GM21515 (cell line): Measurements from ENCODE around the gene FAM24A.
A peak's percentile ranks its signal among the peaks of the same experiment; 100 is the strongest.
"Not testable (repeated sequence)": the region's sequence is repeated elsewhere in the genome, so short reads cannot be mapped to it uniquely, and the experiment has no call there.

Experiments used
- ATAC-seq: cut with Tn5 transposase; IDR thresholded peaks from one replicate; pipeline ENCODE4 v1.9.1; 2021; ENCODE audit not compliant: unreplicated experiment

Gene FAM24A, protein sequence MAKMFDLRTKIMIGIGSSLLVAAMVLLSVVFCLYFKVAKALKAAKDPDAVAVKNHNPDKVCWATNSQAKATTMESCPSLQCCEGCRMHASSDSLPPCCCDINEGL

DNA sequence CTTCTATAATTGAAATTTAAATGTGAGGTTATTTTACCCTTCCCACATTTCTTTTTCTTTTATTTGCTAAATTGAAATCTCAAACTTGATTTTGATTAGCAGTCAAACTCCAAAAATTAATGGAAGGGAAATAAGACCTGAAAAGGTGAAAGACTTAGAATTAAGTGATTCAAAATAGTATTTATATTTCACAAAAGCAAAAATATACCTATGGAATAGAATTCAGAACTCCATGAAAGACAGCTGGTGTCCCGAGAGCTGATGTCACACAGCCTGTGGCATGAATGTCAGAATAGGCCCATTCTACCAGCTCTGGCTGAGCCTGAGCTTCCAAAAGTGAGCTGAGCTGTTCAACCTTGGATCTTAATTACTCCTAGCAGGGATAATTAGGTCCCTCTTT, at the start of gene FAM24A:
FAM24A (plus strand) TSS at position 301 of the 400 bp plus-strand sequence. CDS start 1,025 bp downstream, outside the sequence.
- ATAC-seq: no peak

DNA sequence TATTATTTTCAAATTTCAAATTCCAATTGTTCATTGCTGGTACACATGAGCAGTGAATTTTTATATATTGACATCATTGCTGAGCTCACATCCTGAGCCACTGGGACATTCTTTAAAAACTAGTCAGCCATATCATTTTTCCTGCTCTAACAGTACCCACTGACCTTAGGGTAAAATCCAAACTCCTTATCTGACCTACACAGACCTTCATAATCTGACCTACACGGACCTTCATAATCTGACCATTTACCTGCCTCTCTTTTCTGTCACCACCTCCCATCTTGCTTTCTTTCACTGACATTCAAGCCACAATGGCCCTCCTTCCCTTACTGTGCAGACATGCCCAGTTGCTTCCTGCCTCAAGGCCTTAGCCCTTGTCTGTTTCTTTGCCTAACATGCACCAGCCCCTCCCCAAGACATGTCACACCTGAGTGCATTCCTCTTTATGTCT, 48.7 kb upstream of the FAM24A start:
- ATAC-seq: no peak

DNA sequence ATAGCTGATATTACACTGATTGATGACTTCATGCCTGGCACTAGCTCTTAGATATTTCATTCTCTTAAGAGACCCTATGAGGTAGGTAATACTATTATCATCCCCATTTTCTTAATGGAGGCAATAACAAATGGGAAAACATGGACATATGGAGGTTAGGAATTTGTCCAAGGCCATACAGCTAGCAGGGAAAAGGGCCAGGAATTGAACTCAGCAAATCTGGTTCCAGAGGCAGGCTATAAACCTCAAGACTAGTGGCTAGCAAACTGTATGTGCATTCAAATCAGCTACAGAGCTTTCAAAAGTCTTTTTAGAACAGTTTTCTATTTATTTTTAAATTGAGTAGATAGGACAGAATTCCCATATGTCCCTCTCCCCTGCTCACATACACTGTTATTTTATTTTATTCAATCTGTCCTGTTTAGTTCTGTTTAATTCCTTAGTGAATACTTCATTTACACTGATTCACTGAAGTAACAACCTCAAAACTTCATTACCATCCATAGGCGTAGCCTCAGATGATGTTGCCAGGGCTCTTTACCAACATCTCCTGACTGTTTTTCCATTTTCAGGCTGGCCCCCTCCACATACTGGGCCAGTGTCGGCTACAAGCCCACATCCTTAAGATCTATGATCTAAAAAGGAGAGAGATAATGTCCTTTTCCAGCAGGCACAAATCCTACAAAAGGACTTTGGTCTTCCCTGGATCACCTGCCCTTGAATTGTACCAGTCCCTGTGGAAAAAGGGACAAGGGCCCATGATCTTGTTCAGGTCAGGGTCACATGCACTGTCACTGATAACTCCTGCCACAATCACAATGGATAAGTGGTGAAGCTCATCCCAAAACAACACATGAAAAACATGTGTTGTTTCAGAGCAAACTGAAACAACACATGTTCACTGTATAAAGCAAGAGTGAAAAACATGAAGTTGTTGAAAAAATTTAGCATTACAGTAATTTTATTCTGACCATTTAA, 46.9 kb upstream of the FAM24A start:
- ATAC-seq: no peak

DNA sequence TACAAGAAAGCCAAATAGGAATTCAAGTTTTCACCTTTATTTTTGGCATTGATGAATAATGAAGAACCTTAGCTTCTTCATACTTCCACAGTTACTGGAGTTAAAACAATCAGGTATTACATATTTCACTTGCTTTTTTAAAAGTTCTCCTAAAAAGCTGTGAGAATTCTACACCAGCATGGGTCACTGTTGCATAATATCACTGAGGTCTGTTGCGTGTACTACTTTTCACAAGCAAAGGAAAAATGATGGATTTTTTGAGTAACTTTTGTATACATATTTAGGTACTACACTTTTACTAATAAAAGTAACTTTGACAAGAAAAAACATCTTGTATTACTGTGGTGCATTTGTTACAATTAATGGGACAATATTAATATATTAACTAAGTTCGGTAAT, 46.2 kb upstream of the FAM24A start:
- no peak for ATAC-seq

DNA sequence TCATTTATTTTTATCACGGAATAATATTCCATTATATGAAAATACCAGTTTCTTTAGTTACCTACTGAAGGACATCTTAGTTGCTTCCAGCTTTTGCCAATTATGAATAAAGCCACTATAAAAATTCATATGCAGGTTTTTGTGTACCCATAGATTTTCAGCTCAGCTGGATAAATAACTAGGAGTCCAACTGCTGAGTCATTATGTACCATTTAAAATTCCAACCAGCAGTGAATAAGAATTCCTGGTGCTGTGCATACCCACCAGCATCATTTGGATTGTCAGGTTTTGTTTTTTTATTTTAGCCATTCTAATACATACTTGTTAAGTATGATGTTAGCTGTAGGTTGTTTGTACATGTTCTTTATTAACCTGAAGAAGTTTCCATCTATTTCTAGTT, 45.5 kb upstream of the FAM24A start:
- ATAC-seq: no peak

DNA sequence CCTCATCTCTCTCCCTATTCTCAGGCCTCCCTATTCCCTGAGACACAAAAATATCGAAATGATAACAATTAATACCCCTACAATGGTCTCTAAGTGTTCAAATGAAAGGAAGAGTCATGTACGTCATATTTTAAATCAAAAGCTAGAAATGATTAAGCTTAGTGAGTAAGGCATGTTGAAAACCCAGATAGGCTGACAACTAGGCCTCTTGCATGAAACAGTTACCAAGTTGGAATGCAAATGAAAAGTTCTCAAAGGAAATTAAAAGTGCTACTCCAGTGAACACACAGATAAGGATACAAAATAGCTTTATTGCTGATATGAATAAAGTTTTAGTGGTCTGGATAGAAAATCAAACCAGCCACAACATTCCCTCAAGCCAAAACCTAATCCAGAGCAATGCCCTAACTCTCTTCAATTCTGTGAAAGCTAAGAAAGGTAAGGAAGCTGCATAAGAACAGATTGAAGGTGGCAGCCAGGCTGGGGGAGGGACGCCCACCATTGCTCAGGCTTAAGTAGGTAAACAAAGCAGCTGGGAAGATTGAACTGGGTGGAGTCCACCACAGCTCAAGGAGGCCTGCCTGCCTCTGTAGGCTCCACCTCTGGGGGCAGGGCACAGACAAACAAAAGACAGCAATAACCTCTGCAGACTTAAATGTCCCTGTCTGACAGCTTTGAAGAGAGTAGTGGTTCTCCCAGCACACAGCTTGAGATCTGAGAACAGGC, 43.5 kb upstream of the FAM24A start:
- not testable (repeated sequence) for ATAC-seq

DNA sequence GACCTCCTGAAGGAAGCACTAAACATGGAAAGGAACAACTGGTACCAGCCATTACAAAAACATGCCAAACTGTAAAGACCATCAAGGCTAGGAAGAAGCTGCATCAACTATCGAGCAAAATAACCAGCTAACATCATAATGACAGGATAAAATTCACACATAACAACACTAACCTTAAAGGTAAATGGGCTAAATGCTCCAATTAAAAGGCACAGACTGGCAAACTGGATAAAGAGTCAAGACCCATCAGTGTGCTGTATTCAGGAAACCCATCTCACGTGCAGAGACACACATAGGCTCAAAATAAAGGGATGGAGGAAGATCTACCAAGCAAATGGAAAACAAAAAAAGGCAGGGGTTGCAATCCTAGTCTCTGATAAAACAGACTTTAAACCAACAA, 41.6 kb upstream of the FAM24A start:
- not testable (repeated sequence) for ATAC-seq

DNA sequence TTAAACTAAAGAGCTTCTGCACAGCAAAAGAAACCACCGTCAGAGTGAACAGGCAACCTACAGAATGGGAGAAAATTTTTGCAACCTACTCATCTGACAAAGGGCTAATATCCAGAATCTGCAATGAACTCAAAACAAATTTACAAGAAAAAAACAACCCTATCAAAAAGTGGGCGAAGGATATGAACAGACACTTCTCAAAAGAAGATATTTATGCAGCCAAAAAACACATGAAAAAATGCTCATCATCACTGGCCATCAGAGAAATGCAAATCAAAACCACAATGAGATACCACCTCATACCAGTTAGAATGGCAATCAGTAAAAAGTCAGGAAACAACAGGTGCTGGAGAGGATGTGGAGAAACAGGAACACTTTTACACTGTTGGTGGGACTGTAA, 38.5 kb upstream of the FAM24A start:
- not testable (repeated sequence) for ATAC-seq

DNA sequence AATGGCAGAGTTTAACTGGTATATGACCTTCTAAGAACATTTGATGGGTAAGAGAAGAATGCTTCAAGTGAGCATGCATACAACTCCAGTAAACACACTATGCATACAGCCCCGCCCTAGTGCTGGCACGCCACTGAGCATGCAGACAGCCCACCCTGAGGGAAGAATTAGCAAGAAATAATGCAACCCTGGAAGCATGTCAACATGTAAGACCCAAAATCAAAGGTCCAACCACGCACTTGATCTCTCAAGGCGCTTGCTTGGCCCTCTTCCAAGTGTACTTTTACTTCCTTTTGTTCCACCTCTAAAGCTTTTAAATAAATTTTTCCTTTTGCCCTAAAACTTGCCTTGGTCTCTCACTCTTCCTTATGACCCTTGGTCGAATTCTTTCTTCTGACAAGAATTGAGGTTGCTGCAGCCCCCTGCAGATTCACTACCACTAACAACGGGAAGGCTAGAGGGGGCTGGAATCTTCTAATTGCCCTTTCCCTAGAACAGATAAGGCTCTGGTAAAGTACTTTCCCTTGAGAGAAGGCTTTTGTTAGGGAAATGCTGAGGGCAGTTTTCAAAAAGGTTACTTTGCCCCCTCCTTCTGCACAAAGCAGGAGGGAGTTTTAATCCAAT, 34.5 kb upstream of the FAM24A start:
- ATAC-seq: no peak

DNA sequence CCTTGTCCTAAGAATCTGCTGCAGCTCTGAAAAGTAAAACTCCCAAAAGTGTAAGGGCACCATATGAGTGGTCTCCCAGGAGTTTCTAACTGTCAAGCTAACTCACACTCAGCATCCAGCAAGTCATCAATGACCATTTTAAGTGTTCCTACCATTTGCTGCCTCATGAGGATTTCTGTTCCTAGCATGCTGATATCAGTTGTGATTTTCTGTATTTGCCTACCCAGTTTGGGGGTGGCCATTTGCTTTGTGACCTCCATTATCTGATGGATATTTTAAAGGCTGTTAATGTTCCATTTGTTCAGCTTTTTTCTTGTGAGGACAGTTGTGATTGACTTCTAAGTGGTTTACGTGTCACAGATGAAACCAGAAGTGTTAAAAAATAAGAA, 33.9 kb upstream of the FAM24A start:
- ATAC-seq: no peak

DNA sequence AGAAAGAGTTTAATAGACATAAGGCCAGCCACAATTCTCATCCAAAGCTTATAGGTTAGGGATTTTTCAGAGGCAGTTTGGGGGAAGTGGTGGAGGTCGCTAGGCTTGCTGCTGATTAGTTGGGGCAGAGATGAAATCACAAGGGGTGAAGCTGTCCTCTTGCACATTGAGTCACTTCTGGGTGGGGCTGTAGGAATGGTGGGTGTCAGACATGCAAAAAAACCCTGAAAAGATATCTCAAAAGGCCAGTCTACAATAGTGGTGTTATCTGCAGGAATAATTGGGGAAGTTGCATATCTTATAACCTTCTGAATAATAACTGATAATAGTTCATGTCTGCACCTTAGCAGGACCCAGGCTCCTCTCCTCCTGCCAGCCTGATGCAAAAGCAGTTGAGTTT, 33.1 kb upstream of the FAM24A start:
- no peak for ATAC-seq

DNA sequence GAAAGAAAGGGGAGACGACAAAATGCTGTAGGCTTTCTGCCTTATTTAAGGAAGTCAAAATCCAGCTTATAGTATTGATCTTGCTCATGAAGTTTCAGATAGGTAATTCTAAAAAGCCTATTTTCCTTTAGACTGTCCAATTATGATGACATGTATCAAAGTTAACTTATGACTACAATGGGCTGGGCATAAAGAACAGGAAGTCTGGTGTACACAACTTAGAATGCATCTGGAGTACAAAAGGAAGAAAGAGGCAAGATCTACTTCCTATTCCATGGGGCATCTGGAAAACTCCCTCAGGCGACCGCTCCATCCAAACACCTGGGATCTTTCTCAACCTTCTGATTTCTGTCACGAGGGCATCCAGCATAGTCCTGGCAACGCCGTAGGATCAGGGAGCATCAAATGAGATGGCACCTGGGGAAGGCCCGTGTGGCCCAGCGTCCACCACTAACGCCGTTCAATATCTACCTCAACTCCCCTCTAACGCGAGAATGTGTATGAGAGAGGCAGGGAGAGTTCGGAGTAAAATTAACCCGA, 31.5 kb upstream of the FAM24A start:
- peak; percentile 9 for ATAC-seq

DNA sequence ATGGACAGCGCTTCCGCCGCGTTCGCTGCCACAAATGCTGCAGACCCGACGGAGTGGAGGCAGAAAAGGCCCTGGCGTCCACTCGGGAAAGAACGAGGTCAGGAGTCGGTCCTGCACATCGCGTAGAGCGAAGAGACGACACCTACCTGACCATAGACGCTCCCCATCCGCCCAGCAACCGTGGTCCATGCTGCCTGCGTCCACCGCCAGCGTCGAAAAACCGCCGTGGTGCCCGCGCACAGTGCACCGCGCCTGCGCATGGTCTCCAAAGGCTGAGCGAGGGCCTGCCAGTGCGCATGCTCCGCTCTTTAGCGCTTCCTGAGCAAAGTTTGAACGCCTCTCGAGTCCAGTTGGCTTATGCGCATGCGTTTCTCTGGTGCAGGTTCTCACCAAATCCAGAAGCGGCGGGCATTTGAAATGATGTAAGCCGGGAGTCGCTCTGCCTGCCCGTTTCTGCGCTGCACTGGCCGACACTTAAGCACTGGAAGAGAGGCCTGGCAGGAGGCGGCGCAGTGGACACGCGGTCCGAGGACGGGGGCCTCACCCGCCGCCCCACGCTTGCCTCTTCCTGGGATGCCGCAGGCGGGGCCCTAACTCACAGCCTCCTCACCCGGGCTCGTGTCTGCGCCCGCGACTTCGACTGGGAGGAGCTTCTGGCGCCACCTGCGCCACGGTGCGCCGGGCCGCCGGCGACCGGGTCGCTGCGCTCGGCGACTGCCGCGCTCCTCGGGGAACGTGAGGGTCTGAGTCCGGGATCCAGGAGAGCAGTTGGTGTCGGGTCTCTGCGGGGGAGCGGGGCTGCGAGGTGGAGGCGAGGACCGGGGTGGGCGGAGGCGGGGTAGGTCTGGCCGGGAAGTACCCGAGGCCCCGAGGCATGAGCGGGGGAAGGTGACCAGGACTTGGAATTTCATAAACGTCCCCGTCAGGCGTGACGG, 30.8 kb upstream of the FAM24A start, which contains the start of gene FAM24B:
FAM24B (minus strand) TSS at position 243 of the 935 bp plus-strand sequence. CDS start 29,066 bp downstream, outside the sequence.
- peak; percentile 82 for ATAC-seq

DNA sequence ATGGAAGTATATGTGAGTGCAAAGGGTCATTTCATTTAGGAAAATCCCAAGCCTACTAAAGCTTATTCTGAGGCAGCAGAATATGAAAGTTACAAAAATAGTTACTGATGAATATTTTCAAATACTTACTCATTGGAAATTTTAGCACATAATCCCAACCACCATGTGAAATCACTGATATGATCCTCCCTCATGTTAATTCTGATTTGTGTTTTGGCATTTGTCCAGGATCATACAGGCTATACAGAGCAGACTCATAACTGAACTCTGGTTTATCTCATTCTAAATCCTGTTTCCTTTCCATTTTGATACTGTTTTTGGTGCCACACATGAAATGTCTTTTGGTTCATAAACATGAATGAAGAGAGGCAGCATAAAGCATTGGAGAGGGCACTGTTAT, 27.6 kb upstream of the FAM24A start:
- ATAC-seq: no peak

DNA sequence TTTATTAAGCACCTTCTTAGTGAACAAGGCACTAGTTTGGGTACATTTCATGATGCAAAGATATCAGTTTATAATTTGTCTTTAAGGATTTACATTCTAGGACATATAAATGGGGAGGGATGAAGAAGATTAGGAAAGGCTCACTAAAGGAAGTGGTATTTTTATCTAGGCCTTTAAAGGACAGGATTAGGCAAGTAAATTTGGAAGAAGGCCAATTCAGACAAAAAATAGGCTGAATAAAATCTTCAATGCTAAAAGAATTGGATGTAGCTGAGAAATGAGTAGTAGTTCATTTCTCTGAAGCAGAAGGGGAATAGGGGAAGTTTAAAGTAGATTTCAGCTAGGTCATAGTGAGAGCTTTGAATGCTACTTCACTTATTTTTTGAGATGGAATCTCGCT, 26.2 kb upstream of the FAM24A start:
- no peak for ATAC-seq

DNA sequence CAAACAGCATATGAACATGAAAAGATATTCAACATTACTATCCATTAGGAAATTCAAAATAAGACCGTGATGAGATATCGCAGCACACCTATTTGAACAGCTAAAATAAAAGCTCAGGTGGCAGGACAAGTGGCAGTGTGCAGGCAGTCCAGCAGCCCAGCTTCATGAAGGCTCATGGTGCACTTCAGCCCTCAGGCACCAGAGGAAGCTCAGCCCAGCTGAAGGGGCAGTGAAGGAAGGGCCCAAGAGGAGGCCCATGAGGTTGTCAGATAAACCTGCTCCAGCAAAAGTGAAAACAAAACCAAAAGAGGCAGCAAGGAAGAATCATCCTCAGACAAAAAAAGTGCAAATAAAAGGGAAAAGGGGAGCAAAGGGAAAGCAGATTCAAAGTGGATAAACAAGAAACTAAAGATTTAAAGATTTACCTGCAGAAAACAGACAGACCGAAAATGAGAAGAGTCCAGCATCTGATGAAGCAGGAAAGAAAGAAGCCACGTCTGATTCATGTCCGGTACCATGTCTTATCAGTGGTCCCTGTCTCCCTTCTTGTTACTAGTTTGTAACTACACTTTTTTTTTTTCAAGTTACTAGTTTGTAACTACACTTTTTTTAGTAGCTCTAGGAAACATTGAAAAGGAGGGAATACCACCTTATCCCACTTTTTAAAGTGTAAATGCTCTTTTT, 16.0 kb upstream of the FAM24A start:
- no peak for ATAC-seq

DNA sequence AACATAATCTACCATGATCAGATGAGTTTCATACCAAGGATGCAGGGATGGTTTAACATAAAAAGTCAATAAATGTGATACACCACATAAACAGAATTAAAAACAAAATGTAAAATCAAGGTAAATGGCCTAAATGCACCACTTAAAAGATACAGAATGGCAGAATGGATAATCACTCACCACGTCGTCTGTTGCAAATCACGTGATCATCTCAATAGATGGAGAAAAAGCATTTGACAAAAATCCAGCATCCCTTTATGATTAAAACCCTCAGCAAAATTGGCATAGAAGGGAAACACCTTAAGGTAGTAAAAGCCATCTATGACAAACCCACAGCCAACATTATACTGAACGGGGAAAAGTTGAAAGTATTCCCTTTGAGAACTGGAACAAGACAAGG, 6.5 kb upstream of the FAM24A start:
- not testable (repeated sequence) for ATAC-seq

DNA sequence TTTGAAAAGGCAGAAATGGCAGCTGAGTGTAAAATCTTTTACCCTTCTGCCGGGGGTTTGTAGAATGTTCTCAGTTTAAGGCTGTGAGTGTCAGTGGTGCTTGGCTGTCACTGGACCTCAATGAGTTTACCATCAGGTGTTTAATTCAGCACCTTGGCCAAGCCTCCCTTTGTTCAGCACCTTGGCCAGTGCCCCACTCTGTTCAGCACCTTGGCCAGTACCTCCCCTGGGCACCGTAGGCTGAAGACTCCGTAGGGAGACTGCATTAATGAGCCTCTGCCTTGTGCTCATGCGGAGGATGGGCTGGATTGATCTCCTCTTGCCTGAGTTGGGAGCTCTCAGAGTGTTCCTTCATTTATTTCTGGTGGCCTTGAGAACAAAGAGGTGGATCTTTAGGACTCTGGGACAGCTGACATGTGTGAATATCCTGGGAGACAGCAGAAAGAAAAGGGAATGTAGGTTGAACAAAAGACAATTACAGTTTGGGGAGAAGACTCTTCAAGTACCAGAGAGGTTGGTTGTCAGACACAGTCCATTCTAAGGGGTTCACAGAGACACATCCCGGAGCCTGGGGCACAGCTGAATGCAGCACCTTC, 1.6 kb downstream of the FAM24A start:
- ATAC-seq: no peak

DNA sequence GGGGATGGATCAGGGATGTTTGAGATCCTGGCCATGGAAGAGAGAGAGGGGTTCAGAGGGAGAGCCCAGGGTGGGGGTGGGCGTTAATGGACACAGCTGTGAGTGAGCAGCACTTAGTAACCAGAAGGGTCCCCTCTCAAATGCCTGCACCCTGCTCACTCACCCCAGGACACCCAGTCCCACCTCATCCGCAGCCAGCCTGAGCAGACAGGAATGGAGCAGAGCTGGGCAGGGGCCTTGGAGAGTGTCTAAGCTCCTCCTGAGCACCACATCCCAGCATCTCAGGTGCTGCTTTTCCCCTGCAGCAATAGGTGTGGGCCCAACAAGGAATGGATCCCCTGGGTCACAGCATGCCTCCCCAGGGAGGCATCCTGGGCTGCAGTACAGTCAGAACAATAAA, 5.3 kb downstream of the FAM24A start:
- no peak for ATAC-seq
